Common myeloid progenitor, CD34-positive (primary cell): ENCODE data around the gene MYMK.

ENCODE experiments used
- CTCF ChIA-PET: fragments of 350-600 bp; sonication (Branson Sonifier 250); formaldehyde crosslinking; loops from one replicate; lab custom pipeline; 2021; ENCODE audit warnings: antibody characterized with exemption; lab: Charles Lee
- POLR2A ChIA-PET: fragments of 350-600 bp; sonication (Branson Sonifier 250); formaldehyde crosslinking; loops from one replicate; lab custom pipeline; 2021; ENCODE audit warnings: antibody characterized with exemption; lab: Charles Lee
- DNase-seq, 3 donors: peaks; one replicate each; pipeline versions ENCODE4 v3.0.0 to v3.0.0-alpha.2; 2013
- H3K27ac ChIP-seq, 2 experiments: 1 replicate in 1 of 2; 2 replicates in 1 of 2; pipeline ENCODE4 v1.7.0; 2013; ENCODE audit warnings: inconsistent platforms in 2 of 2, low read length in 2 of 2, mild to moderate bottlenecking in 2 of 2, low read depth in 1 of 2, moderate library complexity in 1 of 2; ENCODE audit not compliant: severe bottlenecking in 2 of 2, insufficient read depth in 1 of 2, poor library complexity in 1 of 2
- H3K27me3 ChIP-seq, 5 experiments: replicated peaks in 2 of 5; 1 replicate in 3 of 5; 2 replicates in 2 of 5; pipeline versions ENCODE4 v1.6.1 to v1.7.0; 2013; ENCODE audit warnings: low read length in 4 of 5, mild to moderate bottlenecking in 2 of 5, moderate library complexity in 2 of 5, inconsistent platforms in 1 of 5; ENCODE audit not compliant: insufficient read depth in 5 of 5, control insufficient read depth in 4 of 5
- H3K36me3 ChIP-seq, 4 experiments: 1 replicate in 2 of 4; 2 replicates in 2 of 4; pipeline versions ENCODE4 v1.6.1 to v1.7.0; 2013; ENCODE audit warnings: low read length in 3 of 4, control low read depth in 1 of 4, mild to moderate bottlenecking in 1 of 4; ENCODE audit not compliant: control insufficient read depth in 4 of 4, insufficient read depth in 4 of 4
- H3K4me1 ChIP-seq, 4 experiments: 1 replicate in 3 of 4; 2 replicates in 1 of 4; pipeline versions ENCODE4 v1.6.1 to v1.7.1; 2013; ENCODE audit warnings: low read length in 3 of 4, mild to moderate bottlenecking in 3 of 4, control low read depth in 1 of 4, inconsistent platforms in 1 of 4, moderate library complexity in 1 of 4; ENCODE audit not compliant: control insufficient read depth in 4 of 4, insufficient read depth in 4 of 4; ENCODE audit errors: control extremely low read depth in 1 of 4
- H3K4me3 ChIP-seq, 7 experiments: 1 replicate in 4 of 7; 2 replicates in 3 of 7; pipeline versions ENCODE4 v1.5.1 to v1.7.0; 2013; ENCODE audit warnings: mild to moderate bottlenecking in 7 of 7, low read length in 6 of 7, moderate library complexity in 6 of 7, inconsistent platforms in 2 of 7, low read depth in 2 of 7, control low read depth in 1 of 7; ENCODE audit not compliant: insufficient read depth in 4 of 7, control insufficient read depth in 1 of 7; ENCODE audit errors: extremely low read depth in 1 of 7
- H3K9me3 ChIP-seq, 5 experiments: 1 replicate in 4 of 5; 2 replicates in 1 of 5; pipeline versions ENCODE4 v1.6.1 to v1.7.1; 2013; ENCODE audit warnings: low read length in 4 of 5, mild to moderate bottlenecking in 2 of 5, inconsistent platforms in 1 of 5, low read depth in 1 of 5, moderate library complexity in 1 of 5; ENCODE audit not compliant: control insufficient read depth in 4 of 5, insufficient read depth in 2 of 5; ENCODE audit errors: control extremely low read depth in 1 of 5
- WGBS: methylation state at CpG from one replicate; pipeline ENCODE4 v1.1.5; 2013; ENCODE audit not compliant: insufficient coverage; 5-methylcytosine and 5-hydroxymethylcytosine counted together

The MYMK gene

DNA sequence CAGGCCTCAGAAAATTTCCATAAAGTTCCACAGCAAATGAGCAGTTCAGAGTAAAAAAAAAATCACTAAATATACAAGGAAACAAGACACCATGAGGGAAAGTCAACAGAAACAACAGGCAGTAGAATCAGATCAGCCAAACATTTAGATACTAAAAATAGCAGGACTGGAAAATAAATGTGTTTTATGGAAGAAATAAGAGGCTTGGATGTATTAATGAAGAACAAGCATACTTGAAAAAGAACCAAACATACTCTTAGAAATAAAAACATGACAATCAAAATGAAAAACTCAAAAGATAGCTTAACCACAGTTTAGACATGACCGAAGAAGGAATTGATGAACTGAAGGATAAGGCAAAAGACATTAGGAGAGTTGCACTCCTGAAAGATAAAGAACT is 22.6 kb downstream of the MYMK start:
- 100% methylated on average over 1 of the region's 1 CpG for WGBS
- peaks cover 6 to 21% (median 11%) of the 10 kb centered on the region in 5 experiments for H3K9me3 ChIP-seq
- H3K36me3 ChIP-seq, result no peaks in the 10 kb centered on the region
- no peak overlapping the region for H3K4me3 ChIP-seq
- no peak for DNase-seq
- H3K27me3 ChIP-seq, result no peaks in the 10 kb centered on the region
- ChIA-PET POLR2A (no interaction called here), CTCF (no interaction called here)
- H3K4me1 ChIP-seq, result no peaks in the 10 kb centered on the region
- no peak overlapping the region for H3K27ac ChIP-seq

DNA sequence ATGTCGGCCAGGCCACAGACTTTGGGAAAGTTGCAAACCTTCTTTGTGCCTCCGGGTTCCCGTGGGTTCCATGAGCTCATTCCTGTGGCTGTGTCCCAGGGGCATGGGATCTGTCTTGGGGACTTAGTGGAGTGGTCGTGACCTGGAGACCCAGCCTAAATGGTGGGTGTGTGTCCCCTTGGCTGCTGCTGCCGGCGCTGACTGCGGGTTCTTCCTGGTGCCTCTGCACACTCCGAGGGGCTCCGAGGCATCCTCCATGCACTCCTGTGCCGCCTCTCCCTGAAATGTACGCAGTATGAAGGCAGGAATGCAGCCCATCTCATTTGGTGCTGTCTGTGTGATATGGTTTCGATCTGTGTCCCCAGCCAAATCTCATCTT is 24.9 kb downstream of the MYMK start:
- ChIA-PET POLR2A (no interaction called here), CTCF (interaction anchor here (1.1 to 1.6 kb wide), 2 partner anchors 9 to 13 kb away, joined by 3 to 5 read pairs; no protein-coding TSS in a partner anchor)
- Histone ChIP-seq H3K36me3 (no peaks in the 10 kb centered on the region), H3K4me3 (no peak overlapping the region), H3K27ac (no peak overlapping the region), H3K27me3 (no peaks in the 10 kb centered on the region), H3K4me1 (no peaks in the 10 kb centered on the region), H3K9me3 (peaks cover 6 to 21% (median 11%) of the 10 kb centered on the region in 5 experiments)
- 100% methylated on average over 3 of the region's 12 CpGs for WGBS
- no peak for DNase-seq

GRCh38 chr9:133499132-133499891 is 25.4 kb downstream of the MYMK start:
- WGBS, result 92% methylated on average over 19 of the region's 19 CpGs
- DNase-seq, result no peak
- H3K9me3 ChIP-seq, result peaks cover 6 to 21% (median 11%) of the 10 kb centered on the region in 5 experiments
- H3K27me3 ChIP-seq, result no peaks in the 10 kb centered on the region
- POLR2A ChIA-PET, result no interaction called here
- H3K4me3 ChIP-seq, result no peak overlapping the region
- H3K27ac ChIP-seq, result no peak overlapping the region
- CTCF ChIA-PET, result interaction anchor here (1.1 to 1.6 kb wide), 2 partner anchors 8 to 12 kb away, joined by 3 to 5 read pairs; no protein-coding TSS in a partner anchor
- H3K36me3 ChIP-seq, result no peaks in the 10 kb centered on the region
- no peaks in the 10 kb centered on the region for H3K4me1 ChIP-seq

DNA sequence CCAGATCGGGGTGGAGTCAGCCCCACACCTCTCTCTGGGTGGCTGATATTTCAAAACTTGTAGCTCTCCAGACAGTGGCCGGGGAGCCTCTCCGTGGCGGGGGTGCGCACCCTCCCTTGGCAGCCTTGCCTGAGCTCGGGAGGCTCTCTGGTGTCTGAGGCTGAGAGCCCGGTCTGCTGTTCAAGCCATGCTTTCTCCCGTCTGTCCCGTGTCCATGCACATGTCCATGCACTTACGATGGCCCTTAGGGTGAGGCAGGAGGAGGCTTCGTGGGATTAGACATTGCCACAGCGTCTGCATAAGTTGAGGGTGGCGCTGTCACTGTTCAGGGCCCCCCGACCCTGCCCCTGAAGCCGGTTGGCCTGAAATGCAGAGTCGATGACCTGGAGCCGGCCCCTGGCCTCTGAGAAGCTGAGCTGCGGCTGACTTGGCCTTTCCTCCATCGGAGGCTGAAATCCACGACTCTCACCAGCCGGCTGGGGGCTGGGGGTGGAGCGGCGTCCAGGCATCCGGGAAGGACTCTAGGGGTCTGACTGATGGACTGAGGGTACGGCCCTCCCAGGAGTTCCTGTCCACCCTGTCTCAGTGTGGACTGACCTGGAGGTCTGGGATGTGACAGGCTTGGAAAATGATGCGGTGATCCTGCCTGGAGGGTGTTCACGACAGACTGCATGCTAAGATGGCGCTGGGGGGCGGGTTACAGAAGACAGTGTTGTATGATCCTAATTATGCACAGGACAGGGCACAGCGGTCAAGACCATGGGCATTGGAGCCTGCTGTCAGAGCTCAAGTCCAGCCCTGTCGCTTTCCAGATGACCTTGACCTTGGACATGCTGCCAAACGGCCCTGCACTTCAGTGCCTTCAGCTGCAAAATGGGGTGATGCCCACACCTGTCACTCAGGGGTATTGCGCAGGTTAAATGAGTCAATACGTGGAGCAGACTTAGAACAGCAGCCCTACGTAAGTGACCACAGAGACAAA is 27.6 kb downstream of the MYMK start:
- no peaks in the 10 kb centered on the region for H3K27me3 ChIP-seq
- DNase-seq, result no peak
- WGBS, result 93% methylated on average over 27 of the region's 35 CpGs
- H3K9me3 ChIP-seq, result peaks cover 2 to 12% (median 7%) of the 10 kb centered on the region in 5 experiments
- no peak overlapping the region for H3K4me3 ChIP-seq
- ChIA-PET POLR2A (no interaction called here), CTCF (interaction anchor here (1.5 to 2.2 kb wide), 2 partner anchors 8 to 11 kb away, joined by 6 to 22 read pairs; no protein-coding TSS in a partner anchor)
- no peak overlapping the region for H3K27ac ChIP-seq
- no peaks in the 10 kb centered on the region for H3K36me3 ChIP-seq
- H3K4me1 ChIP-seq, result no peaks in the 10 kb centered on the region

DNA sequence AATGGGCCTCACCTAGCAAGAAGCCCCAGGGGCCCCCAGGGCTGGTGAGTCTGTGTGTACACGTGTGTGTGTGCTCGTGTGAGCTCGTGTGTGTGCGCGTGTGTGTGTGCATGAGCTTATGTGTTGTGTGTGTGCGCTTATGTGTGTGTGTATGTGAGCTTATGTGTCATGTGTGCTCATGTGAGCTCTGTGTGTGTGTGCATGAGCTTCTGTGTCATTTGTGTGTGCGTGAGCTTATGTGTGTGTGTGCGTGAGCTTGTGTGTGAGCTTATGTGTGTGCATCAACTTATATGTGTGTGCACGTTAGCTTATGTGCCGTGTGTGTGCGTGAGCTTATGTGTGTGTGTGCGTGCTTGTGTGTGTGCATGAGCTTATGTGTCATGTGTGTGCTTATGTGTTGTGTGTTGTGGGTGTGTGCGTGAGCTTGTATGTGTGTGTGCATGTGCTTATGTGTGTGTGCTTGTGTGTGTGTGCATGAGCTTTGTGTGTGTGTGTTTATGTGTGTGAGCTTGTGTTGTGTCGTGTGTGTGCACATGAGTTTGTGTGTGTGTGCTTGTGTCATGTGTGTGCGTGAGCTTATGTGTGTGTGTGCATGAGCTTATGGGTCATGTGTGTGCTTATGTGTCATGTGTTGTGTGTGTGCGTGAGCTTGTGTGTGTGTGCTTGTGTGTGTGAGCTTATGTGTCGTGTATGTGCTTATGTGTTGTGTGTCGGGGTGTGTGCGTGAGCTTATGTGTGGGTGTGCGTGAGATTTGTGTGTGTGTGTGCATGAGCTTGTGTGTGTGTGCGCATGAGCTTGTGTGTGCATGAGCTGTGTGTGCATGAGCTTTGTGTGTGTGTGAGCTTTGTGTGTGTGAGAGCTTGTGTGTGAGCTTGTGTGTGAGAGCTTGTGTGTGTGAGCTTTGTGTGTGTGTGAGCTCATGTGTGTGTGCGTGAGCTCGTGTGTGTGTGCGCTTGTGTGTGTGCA is 29.1 kb downstream of the MYMK start:
- DNase-seq, result no peak
- Histone ChIP-seq H3K27ac (no peak overlapping the region), H3K36me3 (no peaks in the 10 kb centered on the region), H3K27me3 (no peaks in the 10 kb centered on the region), H3K9me3 (no peaks in the 10 kb centered on the region), H3K4me1 (peaks cover 0 to 3% (median 0%) of the 10 kb centered on the region in 4 experiments), H3K4me3 (no peak overlapping the region)
- CTCF ChIA-PET, result interaction anchor here (0.9 to 2.3 kb wide), 7 partner anchors 9 to 309 kb away, joined by 3 to 22 read pairs (median 6); no protein-coding TSS in a partner anchor
- WGBS, result 93% methylated on average over 15 of the region's 24 CpGs
- POLR2A ChIA-PET, result no interaction called here

GRCh38 chr9:133494636-133495326 is 30.0 kb downstream of the MYMK start:
- POLR2A ChIA-PET, result no interaction called here
- Histone ChIP-seq H3K27ac (no peak overlapping the region), H3K9me3 (no peaks in the 10 kb centered on the region), H3K4me1 (peaks cover 0 to 3% (median 0%) of the 10 kb centered on the region in 4 experiments), H3K27me3 (no peaks in the 10 kb centered on the region), H3K36me3 (no peaks in the 10 kb centered on the region), H3K4me3 (no peak overlapping the region)
- WGBS, result 98% methylated on average over 23 of the region's 24 CpGs
- CTCF ChIA-PET, result interaction anchor here (0.9 to 2.3 kb wide), 4 partner anchors 8 to 309 kb away, joined by 4 to 22 read pairs (median 7); no protein-coding TSS in a partner anchor
- DNase-seq, result no peak
